Neural progenitor cell (in vitro differentiated cells): ENCODE measurements around the gene CHD6.

Experiments used
- CTCF ChIP-seq: fragments of 200-600 bp; sonication (generic); IDR thresholded peaks from 2 replicates; pipeline ENCODE4 v1.5.1; 2017; ENCODE audit warnings: antibody characterized with exemption, mild to moderate bottlenecking
- EZH2 ChIP-seq: fragments of 200-600 bp; sonication (generic); IDR thresholded peaks from 2 replicates; pipeline ENCODE4 v1.6.1; 2017; ENCODE audit warnings: antibody characterized with exemption, mild to moderate bottlenecking, moderate library complexity

GRCh38 chr20:41358717-41359116 lies 259.5 kb downstream of the CHD6 start:
- TF ChIP-seq CTCF (no peak), EZH2 (no peak)
